LNCaP clone FGC (cell line): Measurements from ENCODE around the gene PAQR9.

ENCODE experiments used
- DNase-seq: peaks from one replicate; pipeline ENCODE4 v3.0.0-alpha.2; 2011; ENCODE audit warnings: low read depth
- H3K4me3 ChIP-seq: 2 replicates; pipeline ENCODE4 v1.5.1; 2011; ENCODE audit warnings: mild to moderate bottlenecking, low read depth, low read length, control low read depth
- TF ChIP-seq, protein P1 (sequence below): IDR thresholded peaks from 2 replicates; pipeline ENCODE4 v1.5.1; 2012; ENCODE audit warnings: mild to moderate bottlenecking; ENCODE audit not compliant: control insufficient read depth, insufficient read depth; ENCODE audit errors: extremely low read depth

PAQR9 gene

DNA sequence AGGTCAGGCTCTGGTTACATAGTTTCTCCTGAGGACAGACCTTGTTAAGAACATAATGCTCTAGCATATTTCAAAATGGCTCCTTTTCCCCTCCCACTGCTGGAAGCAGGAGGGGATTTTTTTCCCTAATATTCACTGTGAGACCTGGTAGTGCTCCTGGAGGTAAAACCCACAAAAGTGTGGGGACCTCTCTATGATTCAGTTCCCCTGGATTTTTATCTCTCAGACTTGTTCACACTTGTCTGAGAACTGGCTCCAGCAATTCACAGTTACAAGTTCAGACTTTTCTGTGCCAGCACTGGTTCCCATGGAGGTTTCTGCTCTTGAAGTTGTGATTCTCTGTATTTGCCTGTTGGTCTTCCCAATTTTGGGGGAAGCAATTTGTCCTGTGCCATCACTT, 38.3 kb downstream of the PAQR9 start:
- no peak overlapping the region for H3K4me3 ChIP-seq
- TF ChIP-seq, protein P1, sequence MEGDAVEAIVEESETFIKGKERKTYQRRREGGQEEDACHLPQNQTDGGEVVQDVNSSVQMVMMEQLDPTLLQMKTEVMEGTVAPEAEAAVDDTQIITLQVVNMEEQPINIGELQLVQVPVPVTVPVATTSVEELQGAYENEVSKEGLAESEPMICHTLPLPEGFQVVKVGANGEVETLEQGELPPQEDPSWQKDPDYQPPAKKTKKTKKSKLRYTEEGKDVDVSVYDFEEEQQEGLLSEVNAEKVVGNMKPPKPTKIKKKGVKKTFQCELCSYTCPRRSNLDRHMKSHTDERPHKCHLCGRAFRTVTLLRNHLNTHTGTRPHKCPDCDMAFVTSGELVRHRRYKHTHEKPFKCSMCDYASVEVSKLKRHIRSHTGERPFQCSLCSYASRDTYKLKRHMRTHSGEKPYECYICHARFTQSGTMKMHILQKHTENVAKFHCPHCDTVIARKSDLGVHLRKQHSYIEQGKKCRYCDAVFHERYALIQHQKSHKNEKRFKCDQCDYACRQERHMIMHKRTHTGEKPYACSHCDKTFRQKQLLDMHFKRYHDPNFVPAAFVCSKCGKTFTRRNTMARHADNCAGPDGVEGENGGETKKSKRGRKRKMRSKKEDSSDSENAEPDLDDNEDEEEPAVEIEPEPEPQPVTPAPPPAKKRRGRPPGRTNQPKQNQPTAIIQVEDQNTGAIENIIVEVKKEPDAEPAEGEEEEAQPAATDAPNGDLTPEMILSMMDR, result no peak
- no peak for DNase-seq

DNA sequence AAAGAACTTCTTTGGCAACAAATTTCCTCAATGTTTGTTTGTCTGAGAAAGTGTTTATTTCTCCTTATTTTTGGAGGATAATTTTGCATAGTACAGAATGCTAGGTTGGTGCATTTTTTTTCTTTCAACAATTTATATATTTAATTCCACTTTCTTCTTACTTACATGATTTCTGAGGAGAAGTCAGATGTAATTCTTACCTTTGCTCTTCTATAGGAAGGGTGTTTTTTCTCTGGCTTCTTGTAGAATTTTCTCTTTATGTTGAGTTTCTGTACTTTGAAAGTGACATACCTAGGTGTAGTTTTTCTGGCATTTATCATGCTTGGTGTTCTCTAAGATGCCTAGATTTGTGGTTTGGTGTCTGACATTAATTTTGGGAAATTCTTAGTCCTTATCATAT, 39.8 kb downstream of the PAQR9 start:
- H3K4me3 ChIP-seq, result no peak overlapping the region
- DNase-seq, result no peak
- TF ChIP-seq, protein P1, result no peak

DNA sequence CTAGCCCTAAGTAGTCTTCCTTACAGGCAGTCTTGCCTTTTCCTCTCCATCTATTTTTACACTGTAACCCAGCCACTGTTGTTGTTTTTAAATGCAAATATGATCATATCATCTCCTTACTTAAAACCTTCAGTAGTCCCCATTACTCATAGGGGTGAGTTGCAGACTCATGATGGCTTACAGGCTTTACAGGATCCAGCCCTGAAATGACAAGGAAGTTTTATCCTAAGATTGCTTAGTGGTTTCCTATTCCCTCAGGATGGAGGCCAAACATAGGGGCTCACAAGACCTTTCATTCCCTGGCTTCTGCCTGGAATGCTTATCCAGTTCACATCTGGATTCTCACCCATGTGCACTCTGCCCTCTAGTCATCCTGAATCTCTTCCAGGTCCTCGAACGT, 46.9 kb downstream of the PAQR9 start:
- TF ChIP-seq, protein P1, result no peak
- H3K4me3 ChIP-seq, result no peak overlapping the region
- DNase-seq, result no peak

DNA sequence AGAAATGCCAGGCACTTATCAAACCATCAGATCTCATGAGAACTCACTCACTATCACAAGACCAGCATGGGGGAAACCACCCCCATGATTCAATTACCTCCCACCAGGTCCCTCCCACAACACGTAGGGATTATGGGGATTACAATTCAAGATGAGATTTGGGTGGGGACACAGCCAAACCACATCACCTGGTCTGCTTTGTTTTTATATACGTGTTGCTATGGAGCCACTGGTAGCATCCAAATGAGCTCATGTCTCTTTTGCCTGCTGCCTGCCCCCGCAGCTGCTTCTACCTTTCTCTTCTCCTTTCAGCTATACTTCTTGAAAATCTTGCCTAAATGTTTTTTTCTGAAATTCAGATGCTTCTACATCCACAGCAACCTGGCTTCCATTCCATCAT, 47.8 kb downstream of the PAQR9 start:
- TF ChIP-seq, protein P1, result no peak
- no peak for DNase-seq
- no peak overlapping the region for H3K4me3 ChIP-seq

DNA sequence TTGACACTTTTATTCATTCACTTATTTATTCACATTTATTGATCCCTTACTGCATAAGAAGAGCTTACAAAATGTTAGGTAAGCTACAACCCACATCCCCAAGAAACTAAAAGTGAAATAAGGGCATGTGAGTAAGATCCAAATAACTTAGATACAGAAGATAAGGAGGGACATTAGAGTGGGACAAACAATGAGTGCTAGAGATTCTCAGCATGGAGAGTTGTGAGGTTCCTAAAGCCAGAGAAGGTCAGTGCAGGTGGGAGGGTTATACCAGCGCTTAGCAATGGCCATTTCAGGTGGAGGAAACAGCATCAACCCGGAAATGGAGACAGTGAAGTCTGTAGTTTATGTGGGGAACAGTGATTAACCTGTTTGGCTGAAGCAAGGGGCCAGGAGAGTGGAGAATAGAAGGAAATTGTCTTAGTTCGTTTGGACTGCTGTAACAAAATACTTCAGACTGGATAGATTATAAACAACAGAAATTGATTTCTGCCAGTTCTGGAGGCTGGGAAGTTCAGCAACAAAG, 49.1 kb downstream of the PAQR9 start:
- H3K4me3 ChIP-seq, result no peak overlapping the region
- DNase-seq, result no peak
- TF ChIP-seq, protein P1, result no peak

DNA sequence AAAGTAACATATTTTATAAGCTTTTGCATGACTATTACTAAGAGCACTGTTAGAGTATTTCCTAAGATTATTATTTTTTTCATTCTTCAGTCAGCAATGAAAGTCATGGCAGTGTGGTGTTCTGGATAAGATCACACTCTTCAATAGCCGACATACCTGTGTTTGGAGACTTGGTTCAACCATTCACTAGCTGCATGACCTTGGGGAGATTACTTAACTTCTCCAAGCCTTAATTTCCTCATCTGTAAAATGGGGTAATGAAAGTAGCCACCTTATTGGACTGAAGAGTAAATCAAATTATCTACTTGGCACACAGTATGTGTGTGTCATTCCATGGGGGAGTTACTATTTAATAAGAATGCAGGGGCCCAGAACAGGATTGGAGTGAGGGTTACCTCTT, 50.0 kb downstream of the PAQR9 start:
- DNase-seq, result no peak
- TF ChIP-seq, protein P1, result no peak
- H3K4me3 ChIP-seq, result no peak overlapping the region

DNA sequence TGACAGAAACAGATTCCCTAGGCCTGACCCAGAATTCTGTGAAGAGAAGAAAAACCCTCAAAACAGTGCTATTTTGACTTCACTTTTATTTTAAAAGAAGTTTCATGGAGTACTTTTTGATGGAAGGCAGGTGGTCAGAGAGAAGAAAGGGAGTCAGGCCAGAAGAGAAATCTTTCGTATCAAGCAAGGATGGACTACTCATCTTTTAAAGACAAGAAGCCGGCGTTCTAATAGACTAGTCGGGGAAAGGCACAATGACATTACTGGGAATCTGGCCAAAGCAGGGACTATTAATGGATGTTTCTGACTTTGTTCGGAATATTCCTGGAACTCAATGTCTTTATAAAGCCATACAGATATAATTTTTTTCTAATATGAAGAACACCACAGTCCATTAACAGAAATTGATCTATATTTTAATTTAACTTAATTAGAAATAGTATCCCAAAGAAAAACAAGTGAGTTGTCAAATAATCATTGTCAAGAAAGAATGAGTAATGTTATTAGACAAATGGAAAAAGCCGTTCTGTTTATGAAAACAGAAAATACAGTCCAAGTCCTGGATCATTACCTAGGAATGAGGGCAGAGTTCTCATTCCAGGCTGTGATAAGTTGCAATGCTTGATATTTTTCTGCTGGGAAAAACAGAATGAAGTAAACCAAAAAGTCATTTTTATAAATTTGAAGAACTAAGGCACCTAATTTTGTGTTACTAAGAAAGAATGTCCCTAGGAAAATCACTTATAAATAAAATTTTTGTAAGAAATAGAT, 50.9 kb downstream of the PAQR9 start:
- TF ChIP-seq, protein P1, result no peak

More for the DNA sequence above, 50.9 kb downstream of the PAQR9 start:
- H3K4me3 ChIP-seq, result no peak overlapping the region
- no peak for DNase-seq
